Panc1 (cell line): ENCODE data around the gene ZBTB7C. TPM values are rescaled to one million over a fixed set of nuclear protein-coding genes. Genes with fewer than 3 reads are reported as not detected.

ENCODE experiments used
- ATAC-seq: fragments of 200-7000 bp; cut with Tn5 transposase; 2 replicates; pipeline ENCODE4 v1.9.1; 2020; ENCODE audit warnings: mild to moderate bottlenecking, moderate library complexity
- BruUV-seq: library from RNA; stranded (reverse); fragments of 400-500 nt; replicated peaks from 2 replicates; lab custom pipeline; 2021; lab: Mats Ljungman, UMichigan
- CTCF ChIA-PET: fragments of 300-600 bp; sonication (Branson Sonifier 250); formaldehyde crosslinking; loops from one replicate; lab custom pipeline; 2022; ENCODE audit warnings: antibody characterized with exemption; lab: Charles Lee
- POLR2A ChIA-PET: fragments of 300-600 bp; sonication (Branson Sonifier 250); formaldehyde crosslinking; loops from one replicate; lab custom pipeline; 2022; ENCODE audit warnings: antibody characterized with exemption; lab: Charles Lee
- DNase-seq: peaks from one replicate; pipeline ENCODE4 v3.0.0-alpha.2; 2010; ENCODE audit warnings: low read depth, low spot score
- H3K27ac ChIP-seq: 2 replicates; pipeline ENCODE4 v1.5.1; 2011; ENCODE audit warnings: mild to moderate bottlenecking, low read length, inconsistent platforms
- H3K27me3 ChIP-seq: fragments of 200-500 bp; sonication (Bioruptor generic); 2 replicates; pipeline ENCODE4 v1.6.0; 2014; ENCODE audit warnings: low read length, inconsistent platforms; ENCODE audit not compliant: control insufficient read depth, insufficient read depth
- H3K36me3 ChIP-seq: fragments of 200-500 bp; sonication (Bioruptor generic); 2 replicates; pipeline ENCODE4 v1.5.1; 2014; ENCODE audit warnings: inconsistent platforms, mild to moderate bottlenecking, low read length, moderate library complexity; ENCODE audit not compliant: control insufficient read depth, insufficient read depth
- H3K4me1 ChIP-seq: 2 replicates; pipeline ENCODE4 v1.5.1; 2011; ENCODE audit warnings: inconsistent platforms, mild to moderate bottlenecking, low read length, moderate library complexity; ENCODE audit not compliant: control insufficient read depth, insufficient read depth
- H3K4me3 ChIP-seq, 2 experiments: 2 replicates each; pipeline ENCODE4 v1.5.1; 2011 to 2012; ENCODE audit warnings: low read depth in 2 of 2, low read length in 2 of 2, mild to moderate bottlenecking in 2 of 2, inconsistent platforms in 1 of 2, moderate library complexity in 1 of 2
- H3K9me3 ChIP-seq: fragments of 200-500 bp; sonication (Bioruptor generic); 2 replicates; pipeline ENCODE4 v1.5.1; 2014; ENCODE audit warnings: low read depth, mild to moderate bottlenecking, inconsistent platforms, low read length, moderate library complexity; ENCODE audit not compliant: control insufficient read depth, insufficient read depth
- POLR2AphosphoS5 ChIP-seq: IDR thresholded peaks from 2 replicates; pipeline ENCODE4 v1.6.1; 2012; ENCODE audit warnings: mild to moderate bottlenecking, low read depth, low read length, moderate library complexity
- SIN3A ChIP-seq: IDR thresholded peaks from 2 replicates; pipeline ENCODE4 v1.6.1; 2012; ENCODE audit warnings: low read depth, mild to moderate bottlenecking, low read length, moderate library complexity, borderline replicate concordance; ENCODE audit not compliant: insufficient read depth
- TCF7L2 ChIP-seq: IDR thresholded peaks from 2 replicates; pipeline ENCODE4 v1.6.1; 2011; ENCODE audit warnings: mild to moderate bottlenecking, low read depth, low read length, inconsistent platforms
- in situ Hi-C: cut with HindIII; loops from 2 replicates; pipeline ENCODE4 v1.10.0; 2016; ENCODE audit warnings: low sequenced_read_pairs, low pct_unique_long_range_greater_than_20kb
- intact Hi-C: fragments of 100-400 bp; cut with micrococcal nuclease; formaldehyde crosslinking; loops from one replicate; pipeline ENCODE4 v1.10.0; 2022; ENCODE audit not compliant: unreplicated experiment
- total RNA-seq: library from RNA; stranded (reverse); gene quantifications from one replicate; pipeline ENCODE4 v1.2.1, GENCODE V29; 2021; ENCODE audit not compliant: unreplicated experiment
- TF ChIP-seq, protein P1 (sequence below), 2 experiments: IDR thresholded peaks; 2 replicates each; pipeline ENCODE4 v1.6.1; 2011 to 2012; ENCODE audit warnings: low read depth in 2 of 2, control low read depth in 1 of 2, low read length in 1 of 2, mild to moderate bottlenecking in 1 of 2, moderate library complexity in 1 of 2; ENCODE audit not compliant: insufficient read depth in 1 of 2
- TF ChIP-seq, protein P2 (sequence below): fragments of 450-650 bp; IDR thresholded peaks from 2 replicates; pipeline ENCODE4 v1.5.1; 2017; ENCODE audit warnings: mild to moderate bottlenecking

ZBTB7C gene
- total RNA-seq, 1 experiment from 2014 or later = 0.03 TPM

DNA sequence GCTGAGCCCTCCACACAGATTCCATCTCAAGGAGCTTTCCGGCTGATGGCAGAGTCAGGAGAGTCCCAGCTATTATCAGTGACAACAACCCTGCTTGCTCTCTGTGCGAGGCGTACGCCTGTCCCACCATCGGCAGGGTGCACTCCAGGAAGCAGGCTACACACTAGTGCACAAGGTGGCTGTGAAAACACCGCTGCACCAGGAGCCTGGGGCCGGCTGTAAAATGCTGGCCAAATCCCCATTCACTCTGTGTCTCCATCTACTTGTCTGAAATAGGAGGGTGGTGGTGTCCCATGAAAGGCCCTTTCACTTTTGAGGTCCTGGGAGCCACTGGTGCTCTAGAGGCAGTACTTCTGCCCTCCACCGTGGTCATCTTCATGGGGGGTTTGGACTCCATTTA, 295.5 kb downstream of the ZBTB7C start:
- no TSS peak for BruUV-seq
- Histone ChIP-seq H3K9me3 (no peaks in the 10 kb centered on the region), H3K36me3 (no peaks in the 10 kb centered on the region), H3K4me3 (no peak overlapping the region), H3K27ac (no peak overlapping the region), H3K27me3 (no peaks in the 10 kb centered on the region; the same call in 1 of the 2 replicates), H3K4me1 (no peaks in the 10 kb centered on the region)
- in situ Hi-C loops (no loop called here), intact Hi-C loops (no loop called here)
- no peak for TF ChIP-seq POLR2AphosphoS5
- TF ChIP-seq TCF7L2 = no peak
- TF ChIP-seq, protein P1, sequence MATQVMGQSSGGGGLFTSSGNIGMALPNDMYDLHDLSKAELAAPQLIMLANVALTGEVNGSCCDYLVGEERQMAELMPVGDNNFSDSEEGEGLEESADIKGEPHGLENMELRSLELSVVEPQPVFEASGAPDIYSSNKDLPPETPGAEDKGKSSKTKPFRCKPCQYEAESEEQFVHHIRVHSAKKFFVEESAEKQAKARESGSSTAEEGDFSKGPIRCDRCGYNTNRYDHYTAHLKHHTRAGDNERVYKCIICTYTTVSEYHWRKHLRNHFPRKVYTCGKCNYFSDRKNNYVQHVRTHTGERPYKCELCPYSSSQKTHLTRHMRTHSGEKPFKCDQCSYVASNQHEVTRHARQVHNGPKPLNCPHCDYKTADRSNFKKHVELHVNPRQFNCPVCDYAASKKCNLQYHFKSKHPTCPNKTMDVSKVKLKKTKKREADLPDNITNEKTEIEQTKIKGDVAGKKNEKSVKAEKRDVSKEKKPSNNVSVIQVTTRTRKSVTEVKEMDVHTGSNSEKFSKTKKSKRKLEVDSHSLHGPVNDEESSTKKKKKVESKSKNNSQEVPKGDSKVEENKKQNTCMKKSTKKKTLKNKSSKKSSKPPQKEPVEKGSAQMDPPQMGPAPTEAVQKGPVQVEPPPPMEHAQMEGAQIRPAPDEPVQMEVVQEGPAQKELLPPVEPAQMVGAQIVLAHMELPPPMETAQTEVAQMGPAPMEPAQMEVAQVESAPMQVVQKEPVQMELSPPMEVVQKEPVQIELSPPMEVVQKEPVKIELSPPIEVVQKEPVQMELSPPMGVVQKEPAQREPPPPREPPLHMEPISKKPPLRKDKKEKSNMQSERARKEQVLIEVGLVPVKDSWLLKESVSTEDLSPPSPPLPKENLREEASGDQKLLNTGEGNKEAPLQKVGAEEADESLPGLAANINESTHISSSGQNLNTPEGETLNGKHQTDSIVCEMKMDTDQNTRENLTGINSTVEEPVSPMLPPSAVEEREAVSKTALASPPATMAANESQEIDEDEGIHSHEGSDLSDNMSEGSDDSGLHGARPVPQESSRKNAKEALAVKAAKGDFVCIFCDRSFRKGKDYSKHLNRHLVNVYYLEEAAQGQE (IDR thresholded peaks at IDR 0.05; ENCODE audit: insufficient read depth in 1 of 2, low read depth in 2 of 2, low read length in 1 of 2) = no peak
- TF ChIP-seq, protein P2, sequence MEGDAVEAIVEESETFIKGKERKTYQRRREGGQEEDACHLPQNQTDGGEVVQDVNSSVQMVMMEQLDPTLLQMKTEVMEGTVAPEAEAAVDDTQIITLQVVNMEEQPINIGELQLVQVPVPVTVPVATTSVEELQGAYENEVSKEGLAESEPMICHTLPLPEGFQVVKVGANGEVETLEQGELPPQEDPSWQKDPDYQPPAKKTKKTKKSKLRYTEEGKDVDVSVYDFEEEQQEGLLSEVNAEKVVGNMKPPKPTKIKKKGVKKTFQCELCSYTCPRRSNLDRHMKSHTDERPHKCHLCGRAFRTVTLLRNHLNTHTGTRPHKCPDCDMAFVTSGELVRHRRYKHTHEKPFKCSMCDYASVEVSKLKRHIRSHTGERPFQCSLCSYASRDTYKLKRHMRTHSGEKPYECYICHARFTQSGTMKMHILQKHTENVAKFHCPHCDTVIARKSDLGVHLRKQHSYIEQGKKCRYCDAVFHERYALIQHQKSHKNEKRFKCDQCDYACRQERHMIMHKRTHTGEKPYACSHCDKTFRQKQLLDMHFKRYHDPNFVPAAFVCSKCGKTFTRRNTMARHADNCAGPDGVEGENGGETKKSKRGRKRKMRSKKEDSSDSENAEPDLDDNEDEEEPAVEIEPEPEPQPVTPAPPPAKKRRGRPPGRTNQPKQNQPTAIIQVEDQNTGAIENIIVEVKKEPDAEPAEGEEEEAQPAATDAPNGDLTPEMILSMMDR = no peak
- TF ChIP-seq SIN3A = no peak
- ATAC-seq = no peak
- no peak for DNase-seq
- ChIA-PET CTCF (no interaction called here), POLR2A (no interaction called here)

DNA sequence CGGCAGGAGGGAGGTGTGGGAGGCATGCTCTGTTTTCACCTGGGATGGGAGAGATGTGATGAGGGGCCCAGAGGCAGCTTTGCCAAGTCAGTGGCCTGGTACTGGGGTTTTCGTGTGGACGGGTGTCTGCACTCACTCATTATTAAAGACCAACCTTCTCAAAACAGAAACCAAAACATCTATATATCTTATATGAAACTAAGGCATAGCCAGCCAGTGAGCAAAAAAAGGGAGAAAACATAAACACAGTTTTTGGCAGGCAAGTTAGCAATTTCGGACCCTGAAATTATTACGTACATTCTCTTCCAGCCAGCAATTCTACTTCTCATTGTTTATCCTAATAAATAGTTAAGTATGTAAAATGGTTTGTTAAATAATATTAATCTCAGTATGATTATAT, 297.6 kb downstream of the ZBTB7C start:
- TF ChIP-seq, protein P2 = no peak
- no peak for TF ChIP-seq SIN3A
- TF ChIP-seq POLR2AphosphoS5 = no peak
- TF ChIP-seq TCF7L2 = no peak
- TF ChIP-seq, protein P1 (IDR thresholded peaks at IDR 0.05; ENCODE audit: insufficient read depth in 1 of 2, low read depth in 2 of 2, low read length in 1 of 2) = no peak
- no TSS peak for BruUV-seq
- Histone ChIP-seq H3K27me3 (no peaks in the 10 kb centered on the region), H3K27ac (no peak overlapping the region), H3K36me3 (no peaks in the 10 kb centered on the region), H3K4me3 (no peak overlapping the region), H3K9me3 (no peaks in the 10 kb centered on the region), H3K4me1 (no peaks in the 10 kb centered on the region)
- in situ Hi-C loops (no loop called here), intact Hi-C loops (no loop called here)
- CTCF ChIA-PET = no interaction called here
- ATAC-seq (no peak), DNase-seq (no peak)
- POLR2A ChIA-PET = no interaction called here
